ENCODE measurements around the gene B4GALT7.
"Not testable (repeated sequence)": the region's sequence is repeated elsewhere in the genome, so short reads cannot be mapped to it uniquely, and the experiment has no call there.

Gene B4GALT7

DNA sequence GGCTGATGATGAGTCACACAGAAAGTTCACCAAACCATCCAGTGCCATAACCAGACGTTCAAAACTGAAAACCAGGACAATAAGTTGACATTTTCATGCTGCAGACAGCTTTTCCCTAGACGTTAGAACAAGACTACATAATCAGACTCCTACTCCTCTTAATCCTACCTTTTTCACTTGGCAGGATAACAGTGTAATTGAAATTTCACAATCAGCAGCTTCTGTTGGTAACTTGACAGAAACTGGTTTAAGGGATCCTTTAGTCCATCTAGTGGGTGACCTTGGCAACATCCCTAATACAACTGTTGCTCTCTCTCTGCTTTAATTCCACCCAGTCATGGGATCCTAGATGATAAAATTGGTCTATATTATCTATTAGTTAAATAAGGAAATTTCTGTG, 57.9 kb downstream of the B4GALT7 start:
- not testable (repeated sequence) for H3K79me2 ChIP-seq (ENCODE audit: insufficient read depth, low read length); H4K20me1 ChIP-seq (ENCODE audit: low read depth, low read length); H3K4me3 ChIP-seq (ENCODE audit: insufficient read depth, low read length, poor library complexity, severe bottlenecking); H3K9me3 ChIP-seq (ENCODE audit: insufficient read depth, low read length); H3K4me2 ChIP-seq (ENCODE audit: low read depth, low read length, poor library complexity, severe bottlenecking); H3K27me3 ChIP-seq (ENCODE audit: low read length); H2AFZ ChIP-seq (ENCODE audit: low read depth, low read length, severe bottlenecking); H3F3A ChIP-seq (ENCODE audit: insufficient read depth); H3K27ac ChIP-seq (ENCODE audit: low read depth, low read length); H3K9ac ChIP-seq (ENCODE audit: low read length); H3K36me3 ChIP-seq (ENCODE audit: low read length); H3K9me2 ChIP-seq (replicated peaks; ENCODE audit: insufficient read depth, low read length)

DNA sequence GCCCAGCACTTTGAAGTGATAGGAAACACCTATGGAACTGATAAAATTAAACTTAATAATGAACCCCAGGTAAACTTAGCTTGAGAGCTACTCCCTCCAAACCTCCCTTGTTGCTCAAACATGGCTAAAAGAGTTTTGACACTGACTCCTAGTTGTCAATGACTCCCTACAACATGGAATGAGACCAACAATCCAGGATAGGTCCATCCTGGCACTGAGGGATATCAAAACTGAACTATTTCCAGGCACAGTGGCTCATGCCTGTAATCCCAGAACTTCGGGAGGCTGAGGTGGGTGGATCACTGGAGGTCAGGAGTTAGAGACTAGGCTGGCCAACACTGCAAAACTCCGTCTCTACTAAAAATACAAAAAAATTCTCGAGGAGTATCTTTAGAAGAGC, 58.6 kb downstream of the B4GALT7 start:
- H3K4me3 ChIP-seq (ENCODE audit: insufficient read depth, low read length, poor library complexity, severe bottlenecking); H3K27ac ChIP-seq (ENCODE audit: low read depth, low read length); H2AFZ ChIP-seq (ENCODE audit: low read depth, low read length, severe bottlenecking); H3K4me2 ChIP-seq (ENCODE audit: low read depth, low read length, poor library complexity, severe bottlenecking); H3K27me3 ChIP-seq (ENCODE audit: low read length); H4K20me1 ChIP-seq (ENCODE audit: low read depth, low read length); H3K36me3 ChIP-seq (ENCODE audit: low read length); H3K79me2 ChIP-seq (ENCODE audit: insufficient read depth, low read length); H3K9me2 ChIP-seq (replicated peaks; ENCODE audit: insufficient read depth, low read length); H3K9me3 ChIP-seq (ENCODE audit: insufficient read depth, low read length); H3K9ac ChIP-seq (ENCODE audit: low read length); H3F3A ChIP-seq (ENCODE audit: insufficient read depth): not testable (repeated sequence)
